Measurements from ENCODE around the gene TP53I13. TPM values are rescaled to one million over a fixed set of nuclear protein-coding genes. Genes with fewer than 3 reads are reported as not detected.

The TP53I13 gene
- total RNA-seq, 1 experiment from 2014 or later = 28.1 TPM

DNA sequence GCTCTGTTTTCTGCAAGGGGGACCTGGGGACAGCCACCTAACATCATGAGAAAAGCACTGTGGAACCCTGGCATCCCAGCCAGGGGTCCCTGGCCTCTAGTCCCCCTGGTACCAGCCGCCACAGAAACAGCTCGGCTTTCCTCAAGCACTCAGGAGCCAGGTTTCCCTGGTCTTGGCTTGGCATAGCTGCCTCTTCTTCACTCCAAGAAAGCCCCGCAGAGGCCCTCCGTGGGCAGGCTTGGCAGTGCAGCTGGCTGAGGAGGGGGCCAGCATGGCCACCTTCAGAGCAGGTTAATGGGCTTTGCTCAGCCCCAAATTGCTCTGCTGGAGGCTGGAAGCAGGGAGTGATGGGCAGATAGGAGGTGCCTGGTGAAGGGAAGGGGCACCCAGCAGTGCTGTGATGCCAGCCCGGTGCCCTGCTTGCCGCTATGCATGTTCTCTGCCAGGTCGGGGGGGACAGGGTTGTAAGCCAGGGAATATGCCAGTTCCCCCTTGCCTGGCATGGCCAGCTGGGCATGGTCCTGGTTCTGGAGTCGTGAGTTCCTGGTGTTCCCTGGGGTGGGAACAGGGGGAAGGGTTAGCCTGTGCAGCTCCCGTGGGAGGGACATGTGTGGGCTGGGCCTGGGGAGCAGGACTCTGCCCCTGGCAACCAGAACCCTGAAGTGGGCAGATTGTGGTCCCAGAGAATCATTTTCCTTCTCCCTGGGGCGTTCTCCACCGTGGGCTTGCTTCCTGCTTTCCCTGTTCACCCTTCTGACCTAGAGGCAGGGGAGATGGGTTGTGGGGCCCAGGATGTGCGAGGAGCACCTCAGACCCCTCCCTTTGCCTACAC is 27.7 kb downstream of the TP53I13 start:
- Histone ChIP-seq H3K56ac (ENCODE audit: insufficient read length, low read depth, low read length) (no peak overlapping the region), H2AK5ac (ENCODE audit: insufficient read length, low read length) (no peak overlapping the region), H2BK20ac (ENCODE audit: low read depth, low read length, poor library complexity, severe bottlenecking) (no peak overlapping the region), H3K23ac (ENCODE audit: insufficient read length, low read depth, low read length) (no peak overlapping the region), H3K14ac (ENCODE audit: insufficient read depth, low read length) (no peak overlapping the region; the same call in 1 of the 2 replicates), H3K9me3 (ENCODE audit: control insufficient read depth, low read depth, low read length) (no peaks in the 10 kb centered on the region), H2BK120ac (ENCODE audit: low read depth, low read length, poor library complexity, severe bottlenecking) (no peak overlapping the region), H3K27ac (ENCODE audit: insufficient read length, low read depth, low read length) (no peak overlapping the region), H3K4ac (ENCODE audit: low read depth, low read length) (no peak overlapping the region), H3K9ac (ENCODE audit: extremely low read depth, insufficient read length, low read length) (no peak overlapping the region), H3K79me1 (ENCODE audit: insufficient read depth, low read depth, low read length, poor library complexity, severe bottlenecking) (no peaks in the 10 kb centered on the region), H3K27me3 (ENCODE audit: insufficient read depth, low read length) (no peaks in the 10 kb centered on the region), H3K4me2 (ENCODE audit: insufficient read depth, insufficient read length, low read length) (no peak overlapping the region), H4K91ac (ENCODE audit: insufficient read length, low read depth, low read length) (no peak overlapping the region), H2BK5ac (ENCODE audit: insufficient read length, low read length) (no peak overlapping the region), H4K5ac (ENCODE audit: insufficient read length, low read depth, low read length) (no peak overlapping the region), H4K8ac (replicated peaks; ENCODE audit: insufficient read length, low read depth, low read length) (no peak overlapping the region), H2BK15ac (ENCODE audit: low read depth, low read length) (no peak overlapping the region), H2BK12ac (ENCODE audit: insufficient read length, low read depth, low read length) (no peak overlapping the region), H3K23me2 (ENCODE audit: insufficient read length, low read depth, low read length, poor library complexity, severe bottlenecking) (peaks cover 20% of the 10 kb centered on the region), H3K79me2 (ENCODE audit: insufficient read depth, low read length) (no peaks in the 10 kb centered on the region; the same call in 1 of the 2 replicates), H3T11ph (ENCODE audit: low read length) (no peak overlapping the region), H3K4me1 (ENCODE audit: insufficient read depth, low read length) (peaks cover 4% of the 10 kb centered on the region; the same call in 1 of the 2 replicates), H4K20me1 (ENCODE audit: control insufficient read depth, insufficient read depth, insufficient read length) (no peaks in the 10 kb centered on the region), H3K18ac (ENCODE audit: insufficient read length, low read depth, low read length) (no peak overlapping the region), H2AFZ (ENCODE audit: low read length) (no peak overlapping the region)
- no CpG with 5 or more reads among the region's 12 CpGs for WGBS (ENCODE audit: extremely low coverage, insufficient read length, low lambda C conversion rate)
- peaks cover 37 to 68% of the 10 kb centered on the region in 2 experiments for H3K4me1 Mint-ChIP-seq
- no peak overlapping the region for H3K27ac Mint-ChIP-seq
- TF ChIP-seq, protein P1, sequence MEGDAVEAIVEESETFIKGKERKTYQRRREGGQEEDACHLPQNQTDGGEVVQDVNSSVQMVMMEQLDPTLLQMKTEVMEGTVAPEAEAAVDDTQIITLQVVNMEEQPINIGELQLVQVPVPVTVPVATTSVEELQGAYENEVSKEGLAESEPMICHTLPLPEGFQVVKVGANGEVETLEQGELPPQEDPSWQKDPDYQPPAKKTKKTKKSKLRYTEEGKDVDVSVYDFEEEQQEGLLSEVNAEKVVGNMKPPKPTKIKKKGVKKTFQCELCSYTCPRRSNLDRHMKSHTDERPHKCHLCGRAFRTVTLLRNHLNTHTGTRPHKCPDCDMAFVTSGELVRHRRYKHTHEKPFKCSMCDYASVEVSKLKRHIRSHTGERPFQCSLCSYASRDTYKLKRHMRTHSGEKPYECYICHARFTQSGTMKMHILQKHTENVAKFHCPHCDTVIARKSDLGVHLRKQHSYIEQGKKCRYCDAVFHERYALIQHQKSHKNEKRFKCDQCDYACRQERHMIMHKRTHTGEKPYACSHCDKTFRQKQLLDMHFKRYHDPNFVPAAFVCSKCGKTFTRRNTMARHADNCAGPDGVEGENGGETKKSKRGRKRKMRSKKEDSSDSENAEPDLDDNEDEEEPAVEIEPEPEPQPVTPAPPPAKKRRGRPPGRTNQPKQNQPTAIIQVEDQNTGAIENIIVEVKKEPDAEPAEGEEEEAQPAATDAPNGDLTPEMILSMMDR (conservative IDR thresholded peaks at IDR 0.05) = no peak
- H3K4me3 Mint-ChIP-seq = peak overlapping the region in 1 of 2 experiments; percentile 29; a peak in 2 of 5 replicates
- H3K36me3 Mint-ChIP-seq (ENCODE audit: insufficient read depth in 1 of 3, low read depth in 3 of 3) = peaks cover 0 to 2% (median 0%) of the 10 kb centered on the region in 3 experiments; a peak in 1 of 7 replicates
- DNase-seq = no peak
- H3K27me3 Mint-ChIP-seq (ENCODE audit: low read depth) = peaks cover 2% of the 10 kb centered on the region
- H3K9me3 Mint-ChIP-seq = peaks cover 0 to 3% of the 10 kb centered on the region in 2 experiments; a peak in 1 of 5 replicates

Measured in H9 (cell line).